VCaP (cell line): ENCODE data around the gene ARMS2.

ENCODE experiments used
- H3K27ac ChIP-seq: fragments of 450-650 bp; 2 replicates; pipeline ENCODE4 v1.5.1; 2017
- CTCF ChIP-seq: fragments of 450-650 bp; conservative IDR thresholded peaks from 2 replicates; pipeline ENCODE4 v1.5.1; 2017; ENCODE audit warnings: mild to moderate bottlenecking, moderate library complexity

ARMS2 gene

GRCh38 chr10:122441961-122442360, 12.5 kb upstream of the ARMS2 start:
- no peak overlapping the region for H3K27ac ChIP-seq
- no peak for TF ChIP-seq CTCF

GRCh38 chr10:122445469-122445868, 9.0 kb upstream of the ARMS2 start:
- no peak overlapping the region for H3K27ac ChIP-seq
- TF ChIP-seq CTCF, result no peak

- H3K27ac ChIP-seq, result no peak overlapping the region
- no peak for TF ChIP-seq CTCF
Measured at GRCh38 chr10:122445904-122446303, 8.5 kb upstream of the ARMS2 start.

GRCh38 chr10:122446668-122447423, 7.6 kb upstream of the ARMS2 start:
- H3K27ac ChIP-seq, result no peak overlapping the region
- TF ChIP-seq CTCF, result no peak

GRCh38 chr10:122448600-122448999, 5.9 kb upstream of the ARMS2 start:
- TF ChIP-seq CTCF, result no peak
- no peak overlapping the region for H3K27ac ChIP-seq

GRCh38 chr10:122449153-122449552, 5.3 kb upstream of the ARMS2 start:
- H3K27ac ChIP-seq, result no peak overlapping the region
- no peak for TF ChIP-seq CTCF

- TF ChIP-seq CTCF, result no peak
- H3K27ac ChIP-seq, result no peak overlapping the region
Measured at GRCh38 chr10:122450353-122450990, 4.0 kb upstream of the ARMS2 start.
